SK-N-MC (cell line): Measurements from ENCODE around the gene CMTM8.
"Not testable (repeated sequence)": the region's sequence is repeated elsewhere in the genome, so short reads cannot be mapped to it uniquely, and the experiment has no call there.

Source experiments
- EZH2 ChIP-seq: fragments of 200-600 bp; sonication (generic); IDR thresholded peaks from one replicate; pipeline ENCODE4 v1.6.1; 2017; ENCODE audit warnings: antibody characterized with exemption
- FOXP2 ChIP-seq: optimal IDR thresholded peaks from 2 replicates; pipeline ENCODE3; 2011; ENCODE audit warnings: mild to moderate bottlenecking, moderate library complexity; ENCODE audit not compliant: insufficient read depth; ENCODE audit errors: extremely low read length, control extremely low read depth
- POLR2AphosphoS5 ChIP-seq: IDR thresholded peaks from 2 replicates; pipeline ENCODE4 v1.6.1; 2012; ENCODE audit warnings: mild to moderate bottlenecking, low read depth, low read length, borderline replicate concordance

- not testable (repeated sequence) for TF ChIP-seq POLR2AphosphoS5, EZH2, FOXP2
These were observed 47.9 kb upstream of the CMTM8 start for GRCh38 chr3:32190556-32190955.
